OCI-LY1 (cell line): ENCODE results near the gene TXNDC11.

Experiments
- CTCF ChIP-seq: fragments of 200-600 bp; sonication (generic), shearing (Covaris generic); IDR thresholded peaks from 2 replicates; pipeline ENCODE4 v1.5.1; 2017; ENCODE audit warnings: mild to moderate bottlenecking, antibody characterized with exemption, low read length, moderate library complexity, mixed read lengths
- EZH2 ChIP-seq: fragments of 200-600 bp; sonication (generic), shearing (Covaris generic); IDR thresholded peaks from 2 replicates; pipeline ENCODE4 v1.8.0; 2017; ENCODE audit warnings: borderline replicate concordance, mixed run types, mild to moderate bottlenecking, antibody characterized with exemption, low read length, moderate library complexity, mixed read lengths

GRCh38 chr16:11650641-11651591, 91.7 kb downstream of the TXNDC11 start:
- TF ChIP-seq CTCF = no peak
- no peak for TF ChIP-seq EZH2
